Smooth muscle cell of the coronary artery (primary cell): Measurements from ENCODE around the gene TP53TG3E. TPM values are rescaled to one million over a fixed set of nuclear protein-coding genes. Genes with fewer than 3 reads are reported as not detected.

Source experiments
- total RNA-seq: library from RNA; depleted of rRNA; stranded (reverse); fragments of >200 nt; gene quantifications from 2 replicates; pipeline ENCODE4 v1.2.3, GENCODE V29; 2014; ENCODE audit warnings: low replicate concordance

Gene TP53TG3E, protein sequence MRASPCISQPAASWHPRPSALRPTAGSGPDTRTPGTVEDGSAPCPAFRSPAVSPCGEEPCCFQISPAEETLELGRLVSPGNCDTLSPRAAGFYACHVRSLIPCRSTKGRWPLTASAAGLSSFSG
- not detected in 2 replicates for total RNA-seq

DNA sequence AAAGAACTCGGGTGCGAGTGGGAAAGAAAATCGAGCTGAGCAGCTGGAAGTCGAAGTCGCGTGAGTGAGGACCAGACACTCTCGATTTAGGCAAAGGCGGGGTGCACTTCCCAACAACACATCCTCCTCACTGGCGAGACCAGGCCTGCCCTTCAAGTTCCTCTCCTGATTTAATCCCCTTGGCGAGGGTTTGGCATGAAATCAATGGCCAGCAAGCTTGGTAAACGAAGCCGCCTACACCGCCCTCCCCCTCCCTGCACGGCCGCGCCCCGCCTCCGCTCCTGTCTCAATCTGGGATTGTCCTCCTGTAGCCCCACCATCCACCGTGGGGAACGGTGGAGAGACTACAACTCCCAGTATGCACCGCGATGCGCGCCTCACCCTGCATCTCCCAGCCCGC, at the start of gene TP53TG3E:
TP53TG3E (plus strand) TSS at position 301 of the 400 bp plus-strand sequence; CDS start at position 369, 68 bp downstream.

Other genes with a start within 250 kb of the TP53TG3E start
- gene TP53TG3C, start 110.1 kb upstream of the TP53TG3E start, total RNA-seq, result not detected in 2 replicates
- 0.08 TPM in 1 of 2 replicates, not detected in the other for gene TP53TG3B, start 56.5 kb downstream of the TP53TG3E start, total RNA-seq
- not detected in 2 replicates for gene TP53TG3F, start 155.3 kb downstream of the TP53TG3E start, total RNA-seq